ENCODE results near the gene EXT2.

The EXT2 gene

GRCh38 chr11:44189986-44190882 is 94.8 kb downstream of the EXT2 start:
- H3K4me3 ChIP-seq (ENCODE audit: low read length), result no peak overlapping the region
- peaks cover 6% of the 10 kb centered on the region for H3K9me3 ChIP-seq (ENCODE audit: low read length)
- no peaks in the 10 kb centered on the region for H3K4me1 ChIP-seq (ENCODE audit: insufficient read depth, low read length)
- no peaks in the 10 kb centered on the region for H3K27me3 ChIP-seq (ENCODE audit: insufficient read depth, low read length)
- H2AFZ ChIP-seq (ENCODE audit: low read depth, low read length), result no peak overlapping the region
- H3K36me3 ChIP-seq (ENCODE audit: insufficient read depth, low read length), result no peaks in the 10 kb centered on the region

- H3K27me3 ChIP-seq (ENCODE audit: insufficient read depth, low read length), result no peaks in the 10 kb centered on the region
- no peak overlapping the region for H2AFZ ChIP-seq (ENCODE audit: low read depth, low read length)
- H3K4me1 ChIP-seq (ENCODE audit: insufficient read depth, low read length), result no peaks in the 10 kb centered on the region
- H3K36me3 ChIP-seq (ENCODE audit: insufficient read depth, low read length), result no peaks in the 10 kb centered on the region
- peaks cover 6% of the 10 kb centered on the region for H3K9me3 ChIP-seq (ENCODE audit: low read length)
- H3K4me3 ChIP-seq (ENCODE audit: low read length), result no peak overlapping the region
Observed at GRCh38 chr11:44190883-44191230, 95.4 kb downstream of the EXT2 start.

DNA sequence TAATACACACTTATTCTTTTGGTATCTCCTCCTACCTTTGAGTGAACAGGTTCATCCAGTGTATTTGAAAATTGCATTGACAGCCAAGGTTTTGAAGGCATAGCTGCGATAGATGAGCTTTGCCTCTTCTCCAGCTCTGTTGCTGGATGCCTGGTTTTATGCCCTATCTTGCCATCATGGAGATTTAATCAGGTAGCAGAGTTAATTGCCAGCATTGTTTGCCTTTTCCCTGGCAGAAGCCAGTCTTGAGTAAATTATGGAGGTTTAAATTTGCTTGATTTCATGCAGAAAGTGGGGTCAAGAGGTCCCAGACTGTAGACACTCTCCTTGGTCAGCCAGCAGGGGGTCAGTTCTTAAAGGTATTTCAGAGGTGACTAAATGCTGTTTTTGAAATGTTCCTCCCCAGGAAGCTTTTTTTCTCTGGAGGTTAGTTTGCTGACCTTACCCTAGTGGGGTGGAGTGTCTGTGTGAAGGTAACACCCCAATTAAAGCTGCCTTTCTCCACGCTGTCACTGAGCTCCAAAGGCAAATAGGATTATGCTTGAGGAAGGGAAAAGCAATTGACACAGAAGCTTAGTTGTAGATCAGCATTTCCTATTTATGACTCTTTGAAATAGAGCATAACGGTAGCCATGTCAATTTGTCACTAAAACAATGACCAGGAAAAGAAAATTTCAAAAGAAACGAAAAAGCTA is 96.0 kb downstream of the EXT2 start:
- Histone ChIP-seq H3K27me3 (ENCODE audit: insufficient read depth, low read length) (no peaks in the 10 kb centered on the region), H3K4me1 (ENCODE audit: insufficient read depth, low read length) (no peaks in the 10 kb centered on the region), H3K4me3 (ENCODE audit: low read length) (no peak overlapping the region), H2AFZ (ENCODE audit: low read depth, low read length) (no peak overlapping the region), H3K9me3 (ENCODE audit: low read length) (peaks cover 6% of the 10 kb centered on the region), H3K36me3 (ENCODE audit: insufficient read depth, low read length) (no peaks in the 10 kb centered on the region)

GRCh38 chr11:44192017-44192385 is 96.5 kb downstream of the EXT2 start:
- Histone ChIP-seq H2AFZ (ENCODE audit: low read depth, low read length) (no peak overlapping the region), H3K4me1 (ENCODE audit: insufficient read depth, low read length) (no peaks in the 10 kb centered on the region), H3K36me3 (ENCODE audit: insufficient read depth, low read length) (no peaks in the 10 kb centered on the region), H3K9me3 (ENCODE audit: low read length) (peaks cover 6% of the 10 kb centered on the region), H3K27me3 (ENCODE audit: insufficient read depth, low read length) (no peaks in the 10 kb centered on the region), H3K4me3 (ENCODE audit: low read length) (no peak overlapping the region)

DNA sequence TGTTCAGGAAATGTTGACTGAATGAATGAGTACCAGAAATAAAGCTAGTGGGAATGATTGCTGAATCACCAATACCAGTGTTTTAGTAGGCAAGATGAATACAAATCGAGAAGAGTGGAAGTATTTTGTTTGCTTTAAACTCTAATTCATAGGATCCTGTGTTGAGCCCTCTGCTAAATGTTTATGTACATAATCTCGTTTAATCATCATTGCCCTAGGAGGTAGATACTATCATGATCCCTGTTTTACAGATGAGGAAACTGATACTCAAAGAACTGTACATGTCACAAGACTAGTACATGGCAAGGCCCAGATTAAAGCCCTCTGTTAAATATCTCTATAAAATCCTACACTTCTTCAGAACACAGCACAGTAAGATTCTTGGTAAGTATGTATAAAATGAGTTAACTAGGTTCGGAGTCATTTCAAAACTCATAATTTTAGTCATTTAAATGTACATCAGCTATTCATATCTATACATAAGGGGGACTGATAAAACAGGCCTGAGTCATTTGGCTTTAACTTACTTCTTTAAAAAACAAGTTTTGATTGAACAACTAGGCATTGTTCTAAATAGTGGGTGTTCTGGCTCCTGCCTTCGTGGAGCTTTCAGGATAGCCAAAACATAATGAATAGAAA is 97.1 kb downstream of the EXT2 start:
- no peaks in the 10 kb centered on the region for H3K4me1 ChIP-seq (ENCODE audit: insufficient read depth, low read length)
- no peak overlapping the region for H2AFZ ChIP-seq (ENCODE audit: low read depth, low read length)
- peaks cover 6% of the 10 kb centered on the region for H3K9me3 ChIP-seq (ENCODE audit: low read length)
- H3K27me3 ChIP-seq (ENCODE audit: insufficient read depth, low read length), result no peaks in the 10 kb centered on the region
- peaks cover under 1% of the 10 kb centered on the region for H3K36me3 ChIP-seq (ENCODE audit: insufficient read depth, low read length)
- no peak overlapping the region for H3K4me3 ChIP-seq (ENCODE audit: low read length)

DNA sequence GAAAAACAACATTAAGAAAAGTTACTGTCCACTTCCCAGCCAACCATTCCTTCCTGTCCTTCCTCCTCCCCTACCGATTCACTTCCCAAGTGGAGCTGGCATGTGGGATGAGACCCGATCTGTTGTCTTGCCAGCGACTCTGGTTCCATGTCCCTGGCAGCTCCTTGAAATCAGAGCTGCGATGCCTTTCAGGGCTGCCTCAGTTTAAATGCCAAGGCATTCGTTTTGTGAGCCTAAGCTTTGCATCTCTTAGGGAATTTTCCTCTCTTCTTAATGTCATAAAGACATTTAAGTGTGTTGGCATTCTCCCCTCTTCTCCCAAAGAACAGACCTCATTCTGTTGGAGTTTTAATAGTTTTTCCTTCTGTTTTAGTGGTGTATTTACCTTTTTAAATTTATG is 98.4 kb downstream of the EXT2 start:
- Histone ChIP-seq H2AFZ (ENCODE audit: low read depth, low read length) (no peak overlapping the region), H3K4me1 (ENCODE audit: insufficient read depth, low read length) (no peaks in the 10 kb centered on the region), H3K27me3 (ENCODE audit: insufficient read depth, low read length) (no peaks in the 10 kb centered on the region), H3K4me3 (ENCODE audit: low read length) (no peak overlapping the region), H3K9me3 (ENCODE audit: low read length) (peaks cover 4% of the 10 kb centered on the region), H3K36me3 (ENCODE audit: insufficient read depth, low read length) (peaks cover 7% of the 10 kb centered on the region)

GRCh38 chr11:44198146-44198724 is 102.8 kb downstream of the EXT2 start:
- no peaks in the 10 kb centered on the region for H3K9me3 ChIP-seq (ENCODE audit: low read length)
- H2AFZ ChIP-seq (ENCODE audit: low read depth, low read length), result no peak overlapping the region
- H3K4me1 ChIP-seq (ENCODE audit: insufficient read depth, low read length), result no peaks in the 10 kb centered on the region
- H3K4me3 ChIP-seq (ENCODE audit: low read length), result no peak overlapping the region
- peaks cover 7% of the 10 kb centered on the region for H3K36me3 ChIP-seq (ENCODE audit: insufficient read depth, low read length)
- no peaks in the 10 kb centered on the region for H3K27me3 ChIP-seq (ENCODE audit: insufficient read depth, low read length)

- Histone ChIP-seq H3K4me3 (ENCODE audit: low read length) (no peak overlapping the region), H3K27me3 (ENCODE audit: insufficient read depth, low read length) (no peaks in the 10 kb centered on the region), H3K36me3 (ENCODE audit: insufficient read depth, low read length) (peaks cover 10% of the 10 kb centered on the region), H2AFZ (ENCODE audit: low read depth, low read length) (no peak overlapping the region), H3K4me1 (ENCODE audit: insufficient read depth, low read length) (no peaks in the 10 kb centered on the region), H3K9me3 (ENCODE audit: low read length) (no peaks in the 10 kb centered on the region)
Observed at GRCh38 chr11:44199298-44199697, 103.8 kb downstream of the EXT2 start.

DNA sequence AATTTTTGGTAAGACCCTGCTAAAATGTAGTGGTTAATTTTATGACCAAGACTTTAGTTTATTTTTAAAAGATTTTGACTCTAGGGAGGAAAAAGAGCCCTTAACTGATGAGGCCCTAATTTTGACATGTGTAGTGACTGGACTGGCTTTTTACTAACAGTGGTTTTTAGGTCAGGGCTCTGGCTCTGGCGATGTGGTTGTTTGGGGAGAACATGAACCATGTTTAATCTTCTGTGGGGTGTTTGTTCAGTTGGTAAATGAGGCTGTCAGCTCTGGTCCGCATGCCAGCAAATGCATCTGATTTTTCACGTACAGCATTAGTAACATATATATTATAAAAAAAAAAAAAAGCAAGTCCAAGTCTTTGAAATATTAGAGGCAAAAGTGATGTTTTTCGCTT is 104.3 kb downstream of the EXT2 start:
- no peak overlapping the region for H3K4me3 ChIP-seq (ENCODE audit: low read length)

GRCh38 chr11:44203270-44204043 is 108.0 kb downstream of the EXT2 start:
- no peak overlapping the region for H3K4me3 ChIP-seq (ENCODE audit: low read length)
- H3K4me1 ChIP-seq (ENCODE audit: insufficient read depth, low read length), result peaks cover 3% of the 10 kb centered on the region
- no peaks in the 10 kb centered on the region for H3K9me3 ChIP-seq (ENCODE audit: low read length)
- peaks cover 3% of the 10 kb centered on the region for H3K36me3 ChIP-seq (ENCODE audit: insufficient read depth, low read length)
- H2AFZ ChIP-seq (ENCODE audit: low read depth, low read length), result no peak overlapping the region
- no peaks in the 10 kb centered on the region for H3K27me3 ChIP-seq (ENCODE audit: insufficient read depth, low read length)

More for the DNA sequence above, 104.3 kb downstream of the EXT2 start:
- no peaks in the 10 kb centered on the region for H3K4me1 ChIP-seq (ENCODE audit: insufficient read depth, low read length)
- H3K9me3 ChIP-seq (ENCODE audit: low read length), result no peaks in the 10 kb centered on the region
- H3K36me3 ChIP-seq (ENCODE audit: insufficient read depth, low read length), result peaks cover 10% of the 10 kb centered on the region
- no peak overlapping the region for H2AFZ ChIP-seq (ENCODE audit: low read depth, low read length)
- H3K27me3 ChIP-seq (ENCODE audit: insufficient read depth, low read length), result no peaks in the 10 kb centered on the region

GRCh38 chr11:44205352-44205751 is 109.9 kb downstream of the EXT2 start:
- Histone ChIP-seq H2AFZ (ENCODE audit: low read depth, low read length) (no peak overlapping the region), H3K9me3 (ENCODE audit: low read length) (no peaks in the 10 kb centered on the region), H3K4me3 (ENCODE audit: low read length) (no peak overlapping the region), H3K4me1 (ENCODE audit: insufficient read depth, low read length) (peaks cover 3% of the 10 kb centered on the region), H3K36me3 (ENCODE audit: insufficient read depth, low read length) (peaks cover 5% of the 10 kb centered on the region), H3K27me3 (ENCODE audit: insufficient read depth, low read length) (no peaks in the 10 kb centered on the region)

DNA sequence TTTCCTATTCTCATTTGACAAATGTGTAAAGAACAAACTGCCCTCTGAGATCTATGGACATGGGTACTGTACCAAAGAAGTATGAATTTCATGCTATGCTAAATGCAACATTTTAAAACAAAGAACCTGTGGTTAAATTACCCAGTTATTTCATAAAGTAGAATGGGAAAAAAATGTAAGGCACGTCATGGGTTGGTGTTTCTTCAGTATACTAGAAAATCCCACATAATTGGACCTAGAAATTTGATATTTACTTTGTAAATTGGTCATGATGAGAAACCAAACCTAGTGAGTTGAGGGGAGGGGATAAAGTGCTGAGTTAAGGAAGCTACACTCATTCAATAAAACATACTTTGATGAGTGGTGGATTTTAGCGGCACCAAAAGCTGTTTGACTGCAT is 110.4 kb downstream of the EXT2 start:
- Histone ChIP-seq H3K4me3 (ENCODE audit: low read length) (no peak overlapping the region), H3K27me3 (ENCODE audit: insufficient read depth, low read length) (no peaks in the 10 kb centered on the region), H3K4me1 (ENCODE audit: insufficient read depth, low read length) (peaks cover 3% of the 10 kb centered on the region), H3K36me3 (ENCODE audit: insufficient read depth, low read length) (peaks cover 5% of the 10 kb centered on the region), H3K9me3 (ENCODE audit: low read length) (no peaks in the 10 kb centered on the region), H2AFZ (ENCODE audit: low read depth, low read length) (no peak overlapping the region)

Measured in neuron (in vitro differentiated cells).